K562 (cell line): ENCODE measurements around the gene KIF3A. TPM values are rescaled to one million over a fixed set of nuclear protein-coding genes. Genes with fewer than 3 reads are reported as not detected.
A peak's percentile ranks its signal among the peaks of the same experiment; 100 is the strongest.

Experiments used
- KLF13 ChIP-seq: fragments of 450-650 bp; IDR thresholded peaks from 2 replicates; pipeline ENCODE4 v1.6.1; 2016; ENCODE audit warnings: missing genetic modification characterization, low read depth, mild to moderate bottlenecking, missing compliant biosample characterization, moderate library complexity, borderline replicate concordance
- NCOR1 ChIP-seq: fragments of 450-650 bp; IDR thresholded peaks from 2 replicates; pipeline ENCODE4 v1.6.1; 2016; ENCODE audit warnings: mild to moderate bottlenecking, moderate library complexity
- TRIM28 ChIP-seq: fragments of 450-650 bp; IDR thresholded peaks from 2 replicates; pipeline ENCODE4 v1.6.1; 2017
- ZBTB1 ChIP-seq: sonication (generic); formaldehyde crosslinking; IDR thresholded peaks from 2 replicates; pipeline ENCODE4 v1.8.1; 2023; ENCODE audit warnings: missing genetic modification reagents, low read depth, mild to moderate bottlenecking, borderline replicate concordance
- ZNF184 ChIP-seq: sonication (generic); formaldehyde crosslinking; IDR thresholded peaks from 2 replicates; pipeline ENCODE4 v1.5.0; 2020; ENCODE audit warnings: missing genetic modification reagents
- ZNF253 ChIP-seq: fragments of 250-450 bp; sonication (Bioruptor Pico); conservative IDR thresholded peaks from 2 replicates; pipeline ENCODE4 v1.6.1; 2021; ENCODE audit warnings: mild to moderate bottlenecking
- polyA plus RNA-seq, 8 experiments: library from polyadenylated mRNA; depleted of rRNA in 4 of 8; stranded (reverse) in 5 of 8; unstranded in 3 of 8; fragments of >200 nt; fragmentation: Nextera tagmentation in 2 of 8; fragmentation: Illumina TruSeq in 1 of 8; extraction: Ambion mirVana in 2 of 8; extraction: Trizol in 1 of 8; gene quantifications; 2 replicates each; pipeline versions ENCODE4 v1.2.1 to v1.2.3, GENCODE V29; 2011 to 2014; ENCODE audit warnings: inconsistent platforms in 1 of 8, missing spikeins in 1 of 8
- total RNA-seq, 7 experiments: library from RNA; depleted of rRNA in 6 of 7; stranded (reverse); fragments of >200 nt in 6 of 7; fragmentation: Illumina TruSeq in 2 of 7; extraction: Trizol in 2 of 7; gene quantifications; 2 replicates each; pipeline versions ENCODE4 v1.2.1 to v1.2.3, GENCODE V29; 2011 to 2021; ENCODE audit warnings: low replicate concordance in 1 of 7
- TF ChIP-seq, protein P1 (sequence below): fragments of 250-450 bp; sonication (Bioruptor Pico); IDR thresholded peaks from 2 replicates; pipeline ENCODE4 v1.8.0; 2022; ENCODE audit warnings: moderate library complexity, mild to moderate bottlenecking, inconsistent platforms
- TF ChIP-seq, protein P2 (sequence below): fragments of 450-650 bp; IDR thresholded peaks from 2 replicates; pipeline ENCODE4 v1.6.1; 2017; ENCODE audit warnings: antibody characterized with exemption, mild to moderate bottlenecking
- TF ChIP-seq, protein P3 (sequence below): sonication (generic); formaldehyde crosslinking; IDR thresholded peaks from 2 replicates; pipeline ENCODE4 v1.8.0; 2022; ENCODE audit warnings: missing genetic modification reagents, mild to moderate bottlenecking, moderate library complexity, borderline replicate concordance

The KIF3A gene
- total and polyA plus RNA-seq, 9 of the 15 experiments (the other 6 are each of a cell fraction or from before 2014, with no cell fraction given), result 1.5 to 7.8 (median 6.0) TPM

DNA sequence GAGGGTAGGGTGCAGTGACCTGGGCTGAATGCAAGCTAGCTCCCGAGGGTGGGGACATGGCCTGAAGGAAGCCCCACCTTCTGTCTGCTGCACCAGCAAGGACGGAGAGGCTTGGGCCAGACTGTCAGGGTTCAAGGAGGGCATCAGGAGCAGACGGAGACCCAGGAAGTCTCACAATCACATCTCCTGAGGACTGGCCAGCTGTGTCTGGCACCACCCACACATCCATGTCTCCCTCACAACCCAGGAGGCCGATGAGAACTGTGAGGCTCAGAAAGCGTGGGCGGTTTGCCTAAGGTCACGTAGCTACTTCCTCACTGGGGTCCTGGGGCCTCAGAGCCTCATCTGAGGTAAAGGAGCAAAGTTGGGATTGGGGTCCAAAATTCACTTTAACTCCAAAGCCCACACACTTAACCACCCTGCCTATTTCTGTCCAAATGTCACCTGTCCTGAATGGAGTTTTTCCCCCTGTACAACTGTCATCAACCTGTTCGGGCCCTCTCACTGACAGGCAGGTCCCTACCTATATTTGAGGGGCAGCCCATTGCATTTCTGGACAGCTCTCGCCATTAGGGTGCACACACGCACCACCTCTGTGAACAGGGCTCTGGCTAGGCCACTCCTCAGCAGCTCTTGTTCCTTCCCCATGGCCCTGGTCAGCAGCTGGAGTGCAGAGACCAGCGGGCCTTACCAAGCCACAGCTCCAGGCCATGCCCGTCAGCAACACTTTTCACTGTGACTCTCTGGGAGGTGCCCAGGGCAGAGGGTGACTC, 75.9 kb downstream of the KIF3A start (continued):
- TF ChIP-seq ZNF184 (CRISPR knock-in tag) (no peak), ZNF253 (CRISPR knock-in tag) (no peak), ZBTB1 (CRISPR knock-in tag) (no peak), NCOR1 (peak; percentile 57; the same call in 1 of the 2 replicates), TRIM28 (no peak), KLF13 (tag) (no peak)
- TF ChIP-seq, protein P1, sequence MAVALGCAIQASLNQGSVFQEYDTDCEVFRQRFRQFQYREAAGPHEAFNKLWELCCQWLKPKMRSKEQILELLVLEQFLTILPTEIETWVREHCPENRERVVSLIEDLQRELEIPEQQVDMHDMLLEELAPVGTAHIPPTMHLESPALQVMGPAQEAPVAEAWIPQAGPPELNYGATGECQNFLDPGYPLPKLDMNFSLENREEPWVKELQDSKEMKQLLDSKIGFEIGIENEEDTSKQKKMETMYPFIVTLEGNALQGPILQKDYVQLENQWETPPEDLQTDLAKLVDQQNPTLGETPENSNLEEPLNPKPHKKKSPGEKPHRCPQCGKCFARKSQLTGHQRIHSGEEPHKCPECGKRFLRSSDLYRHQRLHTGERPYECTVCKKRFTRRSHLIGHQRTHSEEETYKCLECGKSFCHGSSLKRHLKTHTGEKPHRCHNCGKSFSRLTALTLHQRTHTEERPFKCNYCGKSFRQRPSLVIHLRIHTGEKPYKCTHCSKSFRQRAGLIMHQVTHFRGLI (CRISPR knock-in tag), result no peak
- TF ChIP-seq, protein P2, sequence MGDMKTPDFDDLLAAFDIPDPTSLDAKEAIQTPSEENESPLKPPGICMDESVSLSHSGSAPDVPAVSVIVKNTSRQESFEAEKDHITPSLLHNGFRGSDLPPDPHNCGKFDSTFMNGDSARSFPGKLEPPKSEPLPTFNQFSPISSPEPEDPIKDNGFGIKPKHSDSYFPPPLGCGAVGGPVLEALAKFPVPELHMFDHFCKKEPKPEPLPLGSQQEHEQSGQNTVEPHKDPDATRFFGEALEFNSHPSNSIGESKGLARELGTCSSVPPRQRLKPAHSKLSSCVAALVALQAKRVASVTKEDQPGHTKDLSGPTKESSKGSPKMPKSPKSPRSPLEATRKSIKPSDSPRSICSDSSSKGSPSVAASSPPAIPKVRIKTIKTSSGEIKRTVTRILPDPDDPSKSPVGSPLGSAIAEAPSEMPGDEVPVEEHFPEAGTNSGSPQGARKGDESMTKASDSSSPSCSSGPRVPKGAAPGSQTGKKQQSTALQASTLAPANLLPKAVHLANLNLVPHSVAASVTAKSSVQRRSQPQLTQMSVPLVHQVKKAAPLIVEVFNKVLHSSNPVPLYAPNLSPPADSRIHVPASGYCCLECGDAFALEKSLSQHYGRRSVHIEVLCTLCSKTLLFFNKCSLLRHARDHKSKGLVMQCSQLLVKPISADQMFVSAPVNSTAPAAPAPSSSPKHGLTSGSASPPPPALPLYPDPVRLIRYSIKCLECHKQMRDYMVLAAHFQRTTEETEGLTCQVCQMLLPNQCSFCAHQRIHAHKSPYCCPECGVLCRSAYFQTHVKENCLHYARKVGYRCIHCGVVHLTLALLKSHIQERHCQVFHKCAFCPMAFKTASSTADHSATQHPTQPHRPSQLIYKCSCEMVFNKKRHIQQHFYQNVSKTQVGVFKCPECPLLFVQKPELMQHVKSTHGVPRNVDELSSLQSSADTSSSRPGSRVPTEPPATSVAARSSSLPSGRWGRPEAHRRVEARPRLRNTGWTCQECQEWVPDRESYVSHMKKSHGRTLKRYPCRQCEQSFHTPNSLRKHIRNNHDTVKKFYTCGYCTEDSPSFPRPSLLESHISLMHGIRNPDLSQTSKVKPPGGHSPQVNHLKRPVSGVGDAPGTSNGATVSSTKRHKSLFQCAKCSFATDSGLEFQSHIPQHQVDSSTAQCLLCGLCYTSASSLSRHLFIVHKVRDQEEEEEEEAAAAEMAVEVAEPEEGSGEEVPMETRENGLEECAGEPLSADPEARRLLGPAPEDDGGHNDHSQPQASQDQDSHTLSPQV, result 0 out of 2 replicates have a peak, but pooled peaks have one; percentile 60
- TF ChIP-seq, protein P3, sequence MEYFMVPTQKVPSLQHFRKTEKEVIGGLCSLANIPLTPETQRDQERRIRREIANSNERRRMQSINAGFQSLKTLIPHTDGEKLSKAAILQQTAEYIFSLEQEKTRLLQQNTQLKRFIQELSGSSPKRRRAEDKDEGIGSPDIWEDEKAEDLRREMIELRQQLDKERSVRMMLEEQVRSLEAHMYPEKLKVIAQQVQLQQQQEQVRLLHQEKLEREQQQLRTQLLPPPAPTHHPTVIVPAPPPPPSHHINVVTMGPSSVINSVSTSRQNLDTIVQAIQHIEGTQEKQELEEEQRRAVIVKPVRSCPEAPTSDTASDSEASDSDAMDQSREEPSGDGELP, result peak; percentile 73; the same call in 1 of the 2 replicates
